H1 (cell line): ENCODE measurements around the gene EIF4EBP2. TPM values are rescaled to one million over a fixed set of nuclear protein-coding genes. Genes with fewer than 3 reads are reported as not detected.

Source experiments
- CHD2 ChIP-seq: IDR thresholded peaks from 2 replicates; pipeline ENCODE4 v1.6.1; 2012; ENCODE audit warnings: low read length, improper control_type of control experiment
- GTF2F1 ChIP-seq: IDR thresholded peaks from 2 replicates; pipeline ENCODE4 v1.6.1; 2012; ENCODE audit warnings: low read depth, low read length, improper control_type of control experiment, borderline replicate concordance
- HDAC6 ChIP-seq: IDR thresholded peaks from one replicate; pipeline ENCODE4 v1.7.1; 2012; ENCODE audit warnings: low read depth, mild to moderate bottlenecking, inconsistent platforms, low read length, moderate library complexity
- JUN ChIP-seq: IDR thresholded peaks from 2 replicates; pipeline ENCODE4 v1.6.1; 2011; ENCODE audit warnings: low read depth, mild to moderate bottlenecking, improper control_type of control experiment, low read length
- RXRA ChIP-seq: IDR thresholded peaks from 2 replicates; pipeline ENCODE4 v1.6.1; 2011; ENCODE audit warnings: low read depth, mild to moderate bottlenecking, low read length, moderate library complexity; ENCODE audit not compliant: insufficient read depth
- SP4 ChIP-seq: IDR thresholded peaks from 2 replicates; pipeline ENCODE4 v1.6.1; 2012; ENCODE audit warnings: low read length, inconsistent platforms
- TEAD4 ChIP-seq: IDR thresholded peaks from 2 replicates; pipeline ENCODE4 v1.6.1; 2012; ENCODE audit warnings: low read depth, low read length, inconsistent platforms, mixed read lengths
- polyA plus RNA-seq, 7 experiments: library from polyadenylated mRNA; depleted of rRNA in 3 of 7; stranded (reverse) in 5 of 7; unstranded in 2 of 7; fragments of >200 nt in 5 of 7; fragments of 200-250 nt in 2 of 7; gene quantifications; 1 replicate in 5 of 7; 2 replicates in 1 of 7; 4 replicates in 1 of 7; pipeline versions ENCODE4 v1.2.1 to v1.2.3, GENCODE V29; 2011 to 2013; ENCODE audit warnings: missing spikeins in 2 of 7, mixed read lengths in 2 of 7
- total RNA-seq: library from RNA; stranded (reverse); fragmentation: NEBNext Ultra II Directional; extraction: Animal tissue kit (Norgen Biotek cat#: 25700); gene quantifications from 2 replicates; pipeline ENCODE4 v1.2.1, GENCODE V29; 2021
- TF ChIP-seq, protein P1 (sequence below): fragments of 300-600 bp; sonication (generic); IDR thresholded peaks from 2 replicates; pipeline ENCODE4 v1.7.1; 2012; ENCODE audit warnings: low read length, moderate library complexity, mild to moderate bottlenecking, inconsistent platforms; ENCODE audit not compliant: insufficient replicate concordance
- TF ChIP-seq, protein P2 (sequence below): IDR thresholded peaks from 2 replicates; pipeline ENCODE4 v1.6.1; 2012; ENCODE audit warnings: low read length, inconsistent platforms

The EIF4EBP2 gene
- total and polyA plus RNA-seq, 2 of the 8 experiments (the other 6 are each of a cell fraction or from before 2014, with no cell fraction given) = 55.3 to 144 TPM

DNA sequence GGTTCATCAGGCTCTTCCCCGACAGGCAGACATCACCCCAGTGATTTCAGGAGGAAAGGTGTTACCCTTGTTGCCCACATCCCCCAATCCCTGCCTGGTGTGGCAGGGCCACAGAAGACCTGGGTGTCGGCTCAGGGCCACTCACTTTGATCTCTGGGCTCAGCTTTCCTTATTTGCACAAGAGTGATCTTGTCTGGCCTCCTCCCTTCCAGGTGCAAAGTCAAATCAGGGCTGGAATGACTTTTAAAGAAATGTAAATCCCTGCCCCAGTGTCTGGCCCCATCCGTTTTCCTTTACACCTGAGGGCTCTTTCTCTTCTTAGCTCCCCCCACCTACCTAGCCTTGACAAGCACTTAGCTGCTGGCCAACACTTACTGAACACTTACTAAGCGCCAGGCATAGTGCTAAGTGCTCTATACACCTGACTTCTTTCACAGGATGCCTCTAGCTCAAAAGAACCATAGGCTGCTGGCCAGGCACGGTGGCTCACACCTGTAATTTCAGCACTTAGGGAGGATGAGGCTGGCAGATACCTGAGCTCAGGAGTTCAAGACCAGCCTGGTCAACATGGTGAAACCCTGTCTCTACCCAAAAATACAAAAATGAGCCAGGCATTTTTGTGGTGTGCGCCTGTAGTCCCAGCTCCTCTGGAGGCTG is 38.5 kb downstream of the EIF4EBP2 start (continued):
- TF ChIP-seq, protein P1, sequence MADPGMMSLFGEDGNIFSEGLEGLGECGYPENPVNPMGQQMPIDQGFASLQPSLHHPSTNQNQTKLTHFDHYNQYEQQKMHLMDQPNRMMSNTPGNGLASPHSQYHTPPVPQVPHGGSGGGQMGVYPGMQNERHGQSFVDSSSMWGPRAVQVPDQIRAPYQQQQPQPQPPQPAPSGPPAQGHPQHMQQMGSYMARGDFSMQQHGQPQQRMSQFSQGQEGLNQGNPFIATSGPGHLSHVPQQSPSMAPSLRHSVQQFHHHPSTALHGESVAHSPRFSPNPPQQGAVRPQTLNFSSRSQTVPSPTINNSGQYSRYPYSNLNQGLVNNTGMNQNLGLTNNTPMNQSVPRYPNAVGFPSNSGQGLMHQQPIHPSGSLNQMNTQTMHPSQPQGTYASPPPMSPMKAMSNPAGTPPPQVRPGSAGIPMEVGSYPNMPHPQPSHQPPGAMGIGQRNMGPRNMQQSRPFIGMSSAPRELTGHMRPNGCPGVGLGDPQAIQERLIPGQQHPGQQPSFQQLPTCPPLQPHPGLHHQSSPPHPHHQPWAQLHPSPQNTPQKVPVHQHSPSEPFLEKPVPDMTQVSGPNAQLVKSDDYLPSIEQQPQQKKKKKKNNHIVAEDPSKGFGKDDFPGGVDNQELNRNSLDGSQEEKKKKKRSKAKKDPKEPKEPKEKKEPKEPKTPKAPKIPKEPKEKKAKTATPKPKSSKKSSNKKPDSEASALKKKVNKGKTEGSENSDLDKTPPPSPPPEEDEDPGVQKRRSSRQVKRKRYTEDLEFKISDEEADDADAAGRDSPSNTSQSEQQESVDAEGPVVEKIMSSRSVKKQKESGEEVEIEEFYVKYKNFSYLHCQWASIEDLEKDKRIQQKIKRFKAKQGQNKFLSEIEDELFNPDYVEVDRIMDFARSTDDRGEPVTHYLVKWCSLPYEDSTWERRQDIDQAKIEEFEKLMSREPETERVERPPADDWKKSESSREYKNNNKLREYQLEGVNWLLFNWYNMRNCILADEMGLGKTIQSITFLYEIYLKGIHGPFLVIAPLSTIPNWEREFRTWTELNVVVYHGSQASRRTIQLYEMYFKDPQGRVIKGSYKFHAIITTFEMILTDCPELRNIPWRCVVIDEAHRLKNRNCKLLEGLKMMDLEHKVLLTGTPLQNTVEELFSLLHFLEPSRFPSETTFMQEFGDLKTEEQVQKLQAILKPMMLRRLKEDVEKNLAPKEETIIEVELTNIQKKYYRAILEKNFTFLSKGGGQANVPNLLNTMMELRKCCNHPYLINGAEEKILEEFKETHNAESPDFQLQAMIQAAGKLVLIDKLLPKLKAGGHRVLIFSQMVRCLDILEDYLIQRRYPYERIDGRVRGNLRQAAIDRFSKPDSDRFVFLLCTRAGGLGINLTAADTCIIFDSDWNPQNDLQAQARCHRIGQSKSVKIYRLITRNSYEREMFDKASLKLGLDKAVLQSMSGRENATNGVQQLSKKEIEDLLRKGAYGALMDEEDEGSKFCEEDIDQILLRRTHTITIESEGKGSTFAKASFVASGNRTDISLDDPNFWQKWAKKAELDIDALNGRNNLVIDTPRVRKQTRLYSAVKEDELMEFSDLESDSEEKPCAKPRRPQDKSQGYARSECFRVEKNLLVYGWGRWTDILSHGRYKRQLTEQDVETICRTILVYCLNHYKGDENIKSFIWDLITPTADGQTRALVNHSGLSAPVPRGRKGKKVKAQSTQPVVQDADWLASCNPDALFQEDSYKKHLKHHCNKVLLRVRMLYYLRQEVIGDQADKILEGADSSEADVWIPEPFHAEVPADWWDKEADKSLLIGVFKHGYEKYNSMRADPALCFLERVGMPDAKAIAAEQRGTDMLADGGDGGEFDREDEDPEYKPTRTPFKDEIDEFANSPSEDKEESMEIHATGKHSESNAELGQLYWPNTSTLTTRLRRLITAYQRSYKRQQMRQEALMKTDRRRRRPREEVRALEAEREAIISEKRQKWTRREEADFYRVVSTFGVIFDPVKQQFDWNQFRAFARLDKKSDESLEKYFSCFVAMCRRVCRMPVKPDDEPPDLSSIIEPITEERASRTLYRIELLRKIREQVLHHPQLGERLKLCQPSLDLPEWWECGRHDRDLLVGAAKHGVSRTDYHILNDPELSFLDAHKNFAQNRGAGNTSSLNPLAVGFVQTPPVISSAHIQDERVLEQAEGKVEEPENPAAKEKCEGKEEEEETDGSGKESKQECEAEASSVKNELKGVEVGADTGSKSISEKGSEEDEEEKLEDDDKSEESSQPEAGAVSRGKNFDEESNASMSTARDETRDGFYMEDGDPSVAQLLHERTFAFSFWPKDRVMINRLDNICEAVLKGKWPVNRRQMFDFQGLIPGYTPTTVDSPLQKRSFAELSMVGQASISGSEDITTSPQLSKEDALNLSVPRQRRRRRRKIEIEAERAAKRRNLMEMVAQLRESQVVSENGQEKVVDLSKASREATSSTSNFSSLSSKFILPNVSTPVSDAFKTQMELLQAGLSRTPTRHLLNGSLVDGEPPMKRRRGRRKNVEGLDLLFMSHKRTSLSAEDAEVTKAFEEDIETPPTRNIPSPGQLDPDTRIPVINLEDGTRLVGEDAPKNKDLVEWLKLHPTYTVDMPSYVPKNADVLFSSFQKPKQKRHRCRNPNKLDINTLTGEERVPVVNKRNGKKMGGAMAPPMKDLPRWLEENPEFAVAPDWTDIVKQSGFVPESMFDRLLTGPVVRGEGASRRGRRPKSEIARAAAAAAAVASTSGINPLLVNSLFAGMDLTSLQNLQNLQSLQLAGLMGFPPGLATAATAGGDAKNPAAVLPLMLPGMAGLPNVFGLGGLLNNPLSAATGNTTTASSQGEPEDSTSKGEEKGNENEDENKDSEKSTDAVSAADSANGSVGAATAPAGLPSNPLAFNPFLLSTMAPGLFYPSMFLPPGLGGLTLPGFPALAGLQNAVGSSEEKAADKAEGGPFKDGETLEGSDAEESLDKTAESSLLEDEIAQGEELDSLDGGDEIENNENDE = no peak
- TF ChIP-seq TEAD4 (no peak), JUN (no peak), CHD2 (no peak), GTF2F1 (no peak), SP4 (no peak), HDAC6 (no peak), RXRA (no peak)
- TF ChIP-seq, protein P2, sequence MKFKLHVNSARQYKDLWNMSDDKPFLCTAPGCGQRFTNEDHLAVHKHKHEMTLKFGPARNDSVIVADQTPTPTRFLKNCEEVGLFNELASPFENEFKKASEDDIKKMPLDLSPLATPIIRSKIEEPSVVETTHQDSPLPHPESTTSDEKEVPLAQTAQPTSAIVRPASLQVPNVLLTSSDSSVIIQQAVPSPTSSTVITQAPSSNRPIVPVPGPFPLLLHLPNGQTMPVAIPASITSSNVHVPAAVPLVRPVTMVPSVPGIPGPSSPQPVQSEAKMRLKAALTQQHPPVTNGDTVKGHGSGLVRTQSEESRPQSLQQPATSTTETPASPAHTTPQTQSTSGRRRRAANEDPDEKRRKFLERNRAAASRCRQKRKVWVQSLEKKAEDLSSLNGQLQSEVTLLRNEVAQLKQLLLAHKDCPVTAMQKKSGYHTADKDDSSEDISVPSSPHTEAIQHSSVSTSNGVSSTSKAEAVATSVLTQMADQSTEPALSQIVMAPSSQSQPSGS = no peak
